ENCODE data around the gene HP1BP3. TPM values are rescaled to one million over a fixed set of nuclear protein-coding genes. Genes with fewer than 3 reads are reported as not detected.
"Not testable (repeated sequence)": the region's sequence is repeated elsewhere in the genome, so short reads cannot be mapped to it uniquely, and the experiment has no call there.

HP1BP3 gene
- total and polyA plus RNA-seq, 12 donors: 52.5 to 229 (median 178) TPM

DNA sequence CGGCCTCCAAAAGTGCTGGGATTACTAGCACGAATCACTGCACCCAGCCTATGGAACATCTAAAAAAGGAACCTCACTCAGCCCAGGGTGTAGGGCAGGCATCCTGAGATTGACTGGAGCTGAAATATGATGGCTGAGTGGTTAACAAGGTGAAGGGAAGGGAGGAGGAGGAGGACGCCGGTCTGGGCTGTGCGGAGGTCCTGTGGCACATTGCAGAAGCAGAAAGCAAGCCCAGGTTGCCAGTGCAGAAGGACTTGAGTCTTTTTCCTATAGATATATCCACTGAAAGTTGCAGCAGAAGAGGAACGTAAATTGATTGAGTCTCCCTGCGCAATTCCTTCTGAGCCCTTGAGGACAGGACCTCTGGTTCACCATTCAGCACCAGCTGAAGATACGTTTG lies 67.8 kb downstream of the HP1BP3 start:
- Histone ChIP-seq H3K36me3 (replicated peaks in 1 of 2) (no peaks in the 10 kb centered on the region), H3K9me3 (replicated peaks in 1 of 3) (no peaks in the 10 kb centered on the region), H3K27me3 (no peaks in the 10 kb centered on the region), H3K4me1 (replicated peaks in 1 of 2) (peaks cover 0 to 5% of the 10 kb centered on the region in 2 donors), H3K27ac (no peak overlapping the region), H3K4me3 (no peak overlapping the region)
- no peak for TF ChIP-seq POLR2A (IDR thresholded peaks at IDR 0.05)
- TF ChIP-seq, protein P1, sequence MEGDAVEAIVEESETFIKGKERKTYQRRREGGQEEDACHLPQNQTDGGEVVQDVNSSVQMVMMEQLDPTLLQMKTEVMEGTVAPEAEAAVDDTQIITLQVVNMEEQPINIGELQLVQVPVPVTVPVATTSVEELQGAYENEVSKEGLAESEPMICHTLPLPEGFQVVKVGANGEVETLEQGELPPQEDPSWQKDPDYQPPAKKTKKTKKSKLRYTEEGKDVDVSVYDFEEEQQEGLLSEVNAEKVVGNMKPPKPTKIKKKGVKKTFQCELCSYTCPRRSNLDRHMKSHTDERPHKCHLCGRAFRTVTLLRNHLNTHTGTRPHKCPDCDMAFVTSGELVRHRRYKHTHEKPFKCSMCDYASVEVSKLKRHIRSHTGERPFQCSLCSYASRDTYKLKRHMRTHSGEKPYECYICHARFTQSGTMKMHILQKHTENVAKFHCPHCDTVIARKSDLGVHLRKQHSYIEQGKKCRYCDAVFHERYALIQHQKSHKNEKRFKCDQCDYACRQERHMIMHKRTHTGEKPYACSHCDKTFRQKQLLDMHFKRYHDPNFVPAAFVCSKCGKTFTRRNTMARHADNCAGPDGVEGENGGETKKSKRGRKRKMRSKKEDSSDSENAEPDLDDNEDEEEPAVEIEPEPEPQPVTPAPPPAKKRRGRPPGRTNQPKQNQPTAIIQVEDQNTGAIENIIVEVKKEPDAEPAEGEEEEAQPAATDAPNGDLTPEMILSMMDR (IDR thresholded peaks at IDR 0.05): no peak
- peak in 1 of 7 donors; percentile 2 for DNase-seq
- intact Hi-C loops (cut with DNase I): no loop called here
- WGBS, 4 donors: 91 to 94% (median 91%) methylated on average over 8 of the region's 8 CpGs

DNA sequence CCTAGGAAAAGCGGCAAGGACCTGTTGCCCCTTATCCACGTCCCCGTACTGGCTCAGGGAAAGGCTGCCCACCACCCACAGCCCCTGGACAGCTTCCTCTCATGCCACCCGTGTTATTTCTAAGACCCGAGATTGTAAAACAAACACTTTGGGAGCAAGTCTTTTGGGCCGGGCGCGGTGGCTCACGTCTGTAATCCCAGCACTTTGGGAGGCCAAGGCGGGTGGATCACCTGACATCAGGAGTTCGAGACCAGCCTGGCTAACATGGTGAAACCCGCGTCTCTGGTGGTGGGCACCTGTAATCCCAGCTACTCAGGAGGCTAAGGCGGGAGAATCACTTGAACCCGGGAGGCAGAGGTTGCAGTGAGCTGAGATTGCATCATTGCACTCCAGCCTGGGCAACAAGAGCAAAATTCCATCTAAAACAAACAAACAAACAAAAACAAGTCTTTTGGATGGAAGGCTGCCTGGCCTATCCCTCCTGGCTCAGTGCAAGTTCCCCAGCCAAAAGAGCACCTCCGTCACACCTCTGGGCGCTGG lies 68.7 kb downstream of the HP1BP3 start:
- intact Hi-C loops (cut with DNase I); H3K27ac ChIP-seq; H3K9me3 ChIP-seq (replicated peaks in 1 of 3); H3K36me3 ChIP-seq (replicated peaks in 1 of 2); H3K27me3 ChIP-seq; H3K4me1 ChIP-seq (replicated peaks in 1 of 2); DNase-seq: not testable (repeated sequence)
- H3K4me3 ChIP-seq: peak overlapping the region in 2 of 4 donors; percentile 11 to 75
- 68 to 76% (median 73%) methylated on average over 10 to 17 of the region's 17 CpGs for WGBS, 4 donors

DNA sequence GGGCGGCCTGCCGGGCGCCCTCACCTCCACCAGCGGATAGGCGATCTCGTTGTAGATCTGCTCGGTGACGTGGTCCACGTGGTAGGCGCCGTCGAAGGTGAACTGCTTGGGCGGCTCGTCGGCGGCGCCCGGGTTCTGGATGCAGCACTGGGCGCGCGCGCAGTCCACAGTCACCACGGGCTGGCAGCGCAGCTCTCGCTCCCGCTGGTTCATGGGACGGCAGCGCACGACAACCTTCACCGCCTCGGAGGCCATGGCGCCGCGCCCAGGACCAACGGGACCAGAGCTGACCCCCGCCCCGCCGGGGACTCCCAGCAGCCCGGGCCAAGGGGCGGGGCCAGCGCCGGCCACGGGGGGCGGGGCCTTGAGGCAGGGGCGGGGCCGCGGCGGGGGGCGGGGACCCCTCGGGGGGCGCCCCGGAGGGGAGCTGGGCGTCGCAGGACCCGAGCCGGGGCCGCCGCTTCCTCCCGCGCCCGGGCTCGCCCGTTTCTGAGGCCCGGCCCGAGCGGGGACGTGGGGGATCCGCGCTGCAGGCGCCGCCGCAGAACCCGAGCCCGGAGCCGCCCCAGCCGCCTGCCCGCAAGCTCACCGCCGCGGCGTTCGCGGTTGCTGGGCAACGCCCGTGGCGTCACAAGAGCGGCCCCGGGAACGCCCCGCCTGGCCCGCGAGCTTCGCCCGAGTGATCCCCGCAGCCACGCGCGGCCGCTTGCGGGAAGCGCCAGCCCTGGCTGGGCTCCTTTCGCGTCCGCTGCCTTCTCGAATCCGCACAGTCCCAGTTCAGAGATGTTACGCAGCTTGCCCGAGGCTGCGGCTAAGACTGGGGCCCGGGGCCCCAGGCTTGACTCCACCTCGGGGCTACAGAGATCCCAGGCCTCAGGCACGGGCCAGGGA lies 69.4 kb downstream of the HP1BP3 start, which contains the start of gene KIF17:
KIF17 (minus strand) TSS at position 556 of the 891 bp plus-strand sequence; CDS start at position 255, 301 bp downstream.
- DNase-seq: peak; percentile 71 to 92 (median 83)
- intact Hi-C loops (cut with DNase I): no loop called here

DNA sequence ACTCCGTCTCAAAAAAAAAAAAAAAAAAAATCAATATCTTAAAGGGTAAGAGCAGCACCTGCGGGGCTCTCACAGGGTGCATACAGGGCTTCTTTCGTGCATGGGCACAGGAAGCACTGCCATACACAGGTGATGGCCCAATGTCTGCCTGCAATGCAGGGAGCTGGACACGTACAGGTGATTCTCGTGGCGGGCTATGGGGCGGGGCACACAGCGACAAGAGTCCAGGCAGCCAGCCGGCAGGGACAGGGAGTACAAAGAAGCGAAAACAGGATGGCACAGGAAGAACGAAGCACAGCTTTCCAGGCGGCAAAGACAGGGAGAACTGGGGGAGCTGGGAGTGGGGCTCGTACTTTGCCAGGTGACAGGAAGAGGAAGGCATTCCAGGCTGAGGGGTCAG lies 70.9 kb downstream of the HP1BP3 start:
- intact Hi-C loops (cut with DNase I): no loop called here
- H3K27me3 ChIP-seq: no peaks in the 10 kb centered on the region
- peaks cover 0 to 5% of the 10 kb centered on the region in 2 donors for H3K4me1 ChIP-seq (replicated peaks in 1 of 2)
- H3K27ac ChIP-seq: no peak overlapping the region
- H3K36me3 ChIP-seq (replicated peaks in 1 of 2): no peaks in the 10 kb centered on the region
- DNase-seq: no peak
- no peaks in the 10 kb centered on the region for H3K9me3 ChIP-seq (replicated peaks in 1 of 3)
- 88 to 90% (median 90%) methylated on average over 13 of the region's 13 CpGs for WGBS, 4 donors
- TF ChIP-seq, protein P1 (IDR thresholded peaks at IDR 0.05): no peak
- no peak for TF ChIP-seq POLR2A (IDR thresholded peaks at IDR 0.05)
- no peak overlapping the region for H3K4me3 ChIP-seq

More for the DNA sequence above, 69.4 kb downstream of the HP1BP3 start, which contains the start of gene KIF17:
- no peak for TF ChIP-seq POLR2A (IDR thresholded peaks at IDR 0.05)
- TF ChIP-seq, protein P1 (IDR thresholded peaks at IDR 0.05): no peak
- no peaks in the 10 kb centered on the region for H3K27me3 ChIP-seq
- H3K27ac ChIP-seq: no peak within 1 kb of the TSS
- no peaks in the 10 kb centered on the region for H3K9me3 ChIP-seq (replicated peaks in 1 of 3)
- H3K4me3 ChIP-seq: peak within 1 kb of the TSS in 2 of 4 donors; percentile 11 to 75
- H3K4me1 ChIP-seq (replicated peaks in 1 of 2): peaks cover 0 to 5% of the 10 kb centered on the region in 2 donors
- 0 to 3% (median 1%) methylated on average over 1 to 112 of the region's 112 CpGs for WGBS, 4 donors
- H3K36me3 ChIP-seq (replicated peaks in 1 of 2): no peaks in the 10 kb centered on the region
